Measurements from ENCODE around the gene NCOA7. TPM values are rescaled to one million over a fixed set of nuclear protein-coding genes. Genes with fewer than 3 reads are reported as not detected.

NCOA7 gene
- total and polyA plus RNA-seq, 10 of the 15 experiments (the other 5 are each of a cell fraction or from before 2014, with no cell fraction given): 18.9 to 50.3 (median 34.2) TPM

GRCh38 chr6:125795301-125795700 is 4.5 kb downstream of the NCOA7 start:
- SMC1A ChIA-PET (ENCODE audit: uncharacterized antibody, unreplicated experiment): interaction anchor here (0.8 to 12.8 kb wide), 7 partner anchors 9 to 162 kb away, joined by 4 to 325 read pairs (median 17); partner anchors contain the start of gene HINT3

More at GRCh38 chr6:125795301-125795700, 4.5 kb downstream of the NCOA7 start:
- Histone ChIP-seq H3K79me2 (ENCODE audit: control insufficient read depth, insufficient read depth, low read length) (peaks cover 86% of the 10 kb centered on the region), H3K4me3 (no peak overlapping the region), H3K9ac (ENCODE audit: control insufficient read depth, insufficient read depth, low read length) (no peak overlapping the region), H4K20me1 (ENCODE audit: control insufficient read depth, insufficient read depth) (no peaks in the 10 kb centered on the region), H3K4me2 (ENCODE audit: control insufficient read depth, insufficient read depth) (peak overlapping the region; percentile 81; the same call in 1 of the 2 replicates), H3K4me1 (ENCODE audit: control insufficient read depth, insufficient read depth, low read length) (peaks cover 40% of the 10 kb centered on the region), H3K36me3 (ENCODE audit: control insufficient read depth in 2 of 2, insufficient read depth in 2 of 2, low read length in 1 of 2) (no peaks in the 10 kb centered on the region), H2AFZ (ENCODE audit: control insufficient read depth, low read depth, low read length) (no peak overlapping the region), H3K9me3 (replicated peaks; ENCODE audit: control insufficient read depth, insufficient read depth, low read length) (no peaks in the 10 kb centered on the region), H3K27me3 (replicated peaks in 1 of 2; ENCODE audit: control insufficient read depth in 2 of 2, insufficient read depth in 2 of 2, low read length in 1 of 2) (no peaks in the 10 kb centered on the region), H3K27ac (ENCODE audit: control insufficient read depth, insufficient read depth) (0 out of 2 replicates have a peak overlapping the region, but pooled peaks have one; percentile 4)
- TF ChIP-seq FOXM1 (IDR thresholded peaks at IDR 0.05; ENCODE audit: low read depth, low read length): no peak
- no peak for TF ChIP-seq BACH1 (IDR thresholded peaks at IDR 0.05; ENCODE audit: borderline replicate concordance)
- TF ChIP-seq RFX5 (IDR thresholded peaks at IDR 0.05; ENCODE audit: low read depth, low read length): no peak
- TF ChIP-seq RAD51 (IDR thresholded peaks at IDR 0.05): no peak
- no peak for TF ChIP-seq DPF2 (IDR thresholded peaks at IDR 0.05)
- no peak for TF ChIP-seq SIX5 (IDR thresholded peaks at IDR 0.05; ENCODE audit: low read depth, low read length, severe bottlenecking)
- TF ChIP-seq CBX5 (IDR thresholded peaks at IDR 0.05; ENCODE audit: low read depth): no peak
- TF ChIP-seq CREM (IDR thresholded peaks at IDR 0.05; ENCODE audit: low read depth): no peak
- no peak for TF ChIP-seq ZZZ3 (IDR thresholded peaks at IDR 0.05; ENCODE audit: control insufficient read depth, insufficient read length, low read depth)
- TF ChIP-seq IRF3 (IDR thresholded peaks at IDR 0.05): no peak
- no peak for TF ChIP-seq SREBF1 (IDR thresholded peaks at IDR 0.05; ENCODE audit: low read length)
- TF ChIP-seq STAT1 (conservative IDR thresholded peaks at IDR 0.05): no peak
- TF ChIP-seq NR2F1 (conservative IDR thresholded peaks at IDR 0.05): no peak
- TF ChIP-seq SP1 (IDR thresholded peaks at IDR 0.05; ENCODE audit: low read depth, low read length): no peak
- TF ChIP-seq IKZF2 (IDR thresholded peaks at IDR 0.05): no peak
- no peak for TF ChIP-seq ELK1 (IDR thresholded peaks at IDR 0.05; ENCODE audit: low read depth, low read length)
- no peak for TF ChIP-seq FOXK2 (IDR thresholded peaks at IDR 0.05)
- no peak for TF ChIP-seq SMAD5 (IDR thresholded peaks at IDR 0.05; ENCODE audit: low read depth)
- no peak for TF ChIP-seq RUNX3 (IDR thresholded peaks at IDR 0.05; ENCODE audit: low read length)
- BruUV-seq (replicated peaks): no TSS peak
- CTCF ChIA-PET: interaction anchor here (1.8 to 23.8 kb wide), 5 partner anchors 13 to 191 kb away, joined by 5 to 505 read pairs (median 120); partner anchors contain the start of genes HINT3 and TRMT11
- ATAC-seq (no peak), DNase-seq (ENCODE audit: low read depth, low spot score) (no peak), FAIRE-seq (no peak)
- POLR2A ChIA-PET: interaction anchor here (0.7 to 7.4 kb wide), 4 partner anchors 10 to 158 kb away, joined by 3 to 36 read pairs (median 15); no protein-coding TSS in a partner anchor
- in situ Hi-C loops (cut with MboI): loop anchor here (25.0 kb wide), 1 partner anchor 1492 kb away; no protein-coding TSS in a partner anchor
- 95% methylated on average over 1 of the region's 1 CpG for WGBS (ENCODE audit: insufficient coverage, insufficient replicate concordance, low lambda C conversion rate, missing lambda C conversion rate)
- RAD21 ChIA-PET (ENCODE audit: unreplicated experiment): interaction anchor here (1.0 to 11.2 kb wide), 6 partner anchors 13 to 161 kb away, joined by 4 to 185 read pairs (median 15); partner anchors contain the start of gene HINT3
- intact Hi-C loops (cut with micrococcal nuclease; ENCODE audit: unreplicated experiment): loop anchor here (5.0 kb wide), 1 partner anchor 192 kb away; the partner anchor contains the start of gene TRMT11

All from GM12878 (cell line).